Measurements from ENCODE around the gene FGD5.

FGD5 gene

DNA sequence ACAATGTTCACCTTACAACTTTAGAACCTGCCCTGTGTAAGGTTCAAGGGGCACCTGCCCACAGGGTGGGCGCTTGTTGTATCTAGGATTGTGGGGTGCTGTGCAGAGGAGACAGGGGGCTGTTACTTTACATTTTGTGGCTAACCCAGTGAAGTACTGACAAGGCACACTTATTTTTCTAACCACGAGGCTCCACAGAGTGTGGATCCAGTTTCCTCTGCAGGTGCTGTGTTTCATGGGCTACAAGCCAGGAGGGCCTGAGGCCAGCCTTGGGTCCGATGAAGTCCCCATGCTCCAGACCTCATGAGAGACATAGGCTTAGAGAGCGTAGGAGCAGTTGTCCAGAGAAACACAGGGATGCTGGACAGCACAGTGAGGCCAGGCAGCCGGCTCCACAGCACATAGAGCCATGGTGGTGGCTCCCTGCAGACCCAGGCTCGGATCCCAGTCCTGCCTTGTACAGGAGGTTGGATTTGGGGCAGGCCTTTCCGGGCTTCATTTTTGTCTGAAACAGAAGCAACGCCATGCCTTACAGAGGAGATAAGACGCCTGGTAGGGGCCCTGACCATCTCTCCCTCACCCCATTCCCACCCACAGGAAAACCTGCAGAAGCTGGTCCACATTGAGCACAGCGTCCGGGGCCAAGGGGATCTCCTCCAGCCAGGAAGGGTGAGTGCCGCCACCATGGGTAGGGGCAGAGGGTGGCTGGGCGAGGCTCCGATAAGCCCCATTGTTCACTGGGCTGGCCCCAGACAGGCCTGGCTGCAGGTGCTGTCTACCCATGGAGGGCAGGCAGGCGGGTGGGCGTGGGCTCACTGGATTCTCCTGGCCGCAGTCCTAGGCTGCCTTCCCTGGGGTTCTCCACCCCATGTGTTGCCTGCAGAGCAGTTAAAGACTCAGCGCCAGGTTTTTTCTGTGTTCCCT, 88.5 kb downstream of the FGD5 start:
- no peak for DNase-seq

DNA sequence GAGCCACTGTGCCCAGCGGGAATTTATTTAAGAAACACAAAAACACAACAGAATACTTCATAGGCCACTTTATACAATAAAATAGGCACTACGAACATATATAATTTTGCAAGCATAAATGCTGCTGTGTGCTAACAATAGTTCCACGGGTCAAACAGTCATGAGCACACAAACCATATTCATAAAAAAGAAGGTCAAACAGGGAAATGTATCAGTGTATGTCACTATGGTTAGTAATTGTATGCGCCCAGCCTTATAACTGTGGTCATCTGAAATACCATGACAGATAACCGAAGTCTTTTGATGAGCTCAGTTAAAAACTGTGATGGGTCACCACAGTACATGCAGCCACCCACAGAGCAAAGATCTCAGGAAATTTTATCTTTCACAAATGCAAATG, 90.5 kb downstream of the FGD5 start:
- no peak for DNase-seq

- DNase-seq = no peak
Observed at GRCh38 chr3:14911651-14912050, 92.9 kb downstream of the FGD5 start.

- no peak for DNase-seq
Observed at GRCh38 chr3:14913071-14913925, 94.5 kb downstream of the FGD5 start.

- no peak for DNase-seq
Observed at GRCh38 chr3:14913926-14914778, 95.4 kb downstream of the FGD5 start.

- no peak for DNase-seq
Observed at GRCh38 chr3:14914779-14915117, 96.0 kb downstream of the FGD5 start.

DNA sequence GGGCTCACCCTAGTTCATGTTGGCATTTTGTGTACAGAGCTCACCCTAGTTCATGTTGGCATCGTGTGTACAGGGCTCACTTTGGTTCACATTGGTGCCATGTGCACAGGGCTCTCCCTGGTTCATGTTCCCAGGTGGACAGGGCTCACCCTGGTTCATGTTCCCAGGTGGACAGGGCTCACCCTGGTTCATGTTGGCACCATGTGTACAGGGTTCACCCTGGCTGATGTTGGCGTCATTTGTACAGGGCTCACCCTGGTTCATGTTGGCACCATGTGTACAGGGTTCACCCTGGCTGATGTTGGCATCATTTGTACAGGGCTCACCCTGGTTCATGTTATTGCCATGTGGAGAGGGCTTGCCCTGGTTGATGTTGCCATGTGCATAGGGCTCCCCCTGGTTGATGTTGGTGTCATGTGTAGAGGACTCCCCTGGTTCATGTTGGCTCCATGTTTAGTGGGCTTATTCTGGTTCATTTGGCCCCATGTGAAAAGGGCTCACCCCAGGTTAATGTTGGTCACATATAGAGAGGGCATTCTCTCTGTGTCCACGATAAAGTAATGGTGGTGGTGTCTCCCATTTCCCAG, 97.0 kb downstream of the FGD5 start:
- no peak for DNase-seq

GRCh38 chr3:14918356-14918860, 99.6 kb downstream of the FGD5 start:
- DNase-seq = no peak

- DNase-seq = no peak
Observed at GRCh38 chr3:14920536-14920935, 101.8 kb downstream of the FGD5 start.

DNA sequence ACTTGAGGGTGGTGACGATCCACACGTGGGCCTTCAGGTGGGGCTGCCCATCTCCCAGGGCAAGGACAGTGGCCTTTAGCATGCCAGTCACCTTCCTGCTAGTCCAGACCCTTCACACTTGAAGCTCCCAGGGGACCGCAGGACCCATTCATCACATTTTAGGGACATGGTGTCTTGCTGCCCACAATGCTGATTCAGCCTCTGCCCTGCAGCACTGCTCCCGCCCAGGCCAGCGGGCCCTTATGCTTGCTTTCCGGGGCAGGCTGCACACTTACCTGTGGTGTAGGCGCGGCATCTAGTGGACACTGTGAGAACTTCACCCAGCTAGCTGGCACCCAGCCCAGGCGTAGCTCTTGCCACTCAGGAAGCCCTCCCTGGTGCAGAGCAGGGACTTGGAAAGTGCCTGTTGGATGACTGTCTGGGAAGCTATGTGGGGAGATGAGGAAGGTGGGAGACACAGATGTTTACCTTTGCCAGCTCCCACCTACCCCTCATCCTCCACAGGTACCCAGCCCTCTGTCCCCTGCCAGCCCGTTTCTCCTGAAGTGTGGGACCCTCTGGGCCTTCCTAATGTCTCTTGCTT, 102.4 kb downstream of the FGD5 start:
- DNase-seq = peak; percentile 27 to 39

- no peak for DNase-seq
Observed at GRCh38 chr3:14921811-14922705, 103.3 kb downstream of the FGD5 start.

- DNase-seq = no peak
Observed at GRCh38 chr3:14922863-14923262, 104.1 kb downstream of the FGD5 start.

- no peak for DNase-seq
Observed at GRCh38 chr3:14923476-14923875, 104.7 kb downstream of the FGD5 start.

GRCh38 chr3:14925729-14926591, 107.2 kb downstream of the FGD5 start:
- DNase-seq = no peak

DNA sequence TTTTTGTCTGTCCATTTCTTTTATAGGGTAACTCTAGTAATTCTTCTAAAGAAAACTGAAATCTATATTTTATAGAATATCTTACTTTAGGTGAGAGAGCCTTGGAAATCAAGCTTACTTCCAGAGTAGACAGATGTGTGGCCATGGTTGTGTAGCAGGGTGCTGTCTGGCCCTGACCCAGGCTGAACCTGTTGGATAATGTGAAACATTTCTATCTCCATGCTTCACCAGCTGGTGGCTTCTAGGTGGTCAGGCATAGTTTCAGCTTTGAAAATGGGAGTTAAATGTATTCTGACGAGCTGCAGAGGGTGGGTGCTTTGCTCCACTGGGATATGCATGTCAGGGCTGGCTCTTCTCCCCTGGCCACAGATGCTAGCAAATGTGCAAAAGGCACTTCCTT, 107.8 kb downstream of the FGD5 start:
- DNase-seq = no peak

DNA sequence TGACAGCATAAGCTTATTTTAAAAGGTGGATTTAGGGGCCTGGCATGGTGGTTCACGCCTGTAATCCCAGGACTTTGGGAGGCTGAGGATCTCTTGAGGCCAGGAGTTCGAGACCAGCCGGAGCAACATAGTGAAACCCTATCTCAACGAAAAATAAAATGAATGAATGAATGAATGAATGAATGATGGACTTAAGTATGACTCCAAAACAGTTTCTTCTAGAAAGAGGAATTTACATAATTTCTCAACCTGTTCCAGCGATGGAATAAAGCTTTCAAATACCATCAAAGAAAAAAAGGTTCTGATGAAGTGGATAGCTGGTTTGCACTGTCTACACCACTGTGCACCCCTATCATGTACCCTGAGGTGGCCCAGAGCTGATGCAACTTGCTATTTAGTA, 108.5 kb downstream of the FGD5 start:
- DNase-seq = no peak

DNA sequence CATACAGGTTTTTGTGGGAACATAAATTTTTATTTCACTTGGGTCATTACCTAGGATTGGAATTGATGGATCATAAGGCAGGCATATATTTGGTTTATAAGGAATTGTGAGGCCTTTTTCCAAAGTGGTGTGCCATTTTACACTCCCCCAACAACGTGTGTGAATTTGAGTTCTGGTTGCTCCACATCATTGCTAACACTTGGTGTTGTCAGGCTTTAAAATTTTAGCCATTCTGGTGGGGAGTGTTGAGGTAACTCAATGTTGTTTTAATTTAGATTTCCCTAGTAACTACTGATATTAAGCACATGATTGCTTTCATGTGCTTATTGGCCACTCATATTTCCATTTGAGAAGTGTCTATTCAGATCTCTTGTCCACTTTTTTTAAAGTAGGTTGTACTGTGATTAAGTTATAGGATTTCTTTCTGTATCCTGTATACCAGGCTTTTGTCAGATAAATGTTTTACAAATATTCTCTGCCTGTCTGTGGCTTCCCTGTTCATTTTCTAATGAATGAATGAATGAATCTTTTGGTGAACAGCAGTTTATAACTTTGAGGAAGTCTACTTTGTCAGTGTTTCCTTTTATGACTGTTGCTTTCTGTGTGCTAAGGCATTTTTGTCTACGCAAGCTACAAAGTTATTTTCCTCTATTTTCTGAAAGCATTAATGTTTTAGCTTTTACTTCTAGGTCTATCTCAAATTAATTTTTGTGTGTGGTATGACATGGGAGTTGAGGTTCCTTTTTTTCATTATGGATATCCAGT, 110.7 kb downstream of the FGD5 start:
- DNase-seq = no peak

DNA sequence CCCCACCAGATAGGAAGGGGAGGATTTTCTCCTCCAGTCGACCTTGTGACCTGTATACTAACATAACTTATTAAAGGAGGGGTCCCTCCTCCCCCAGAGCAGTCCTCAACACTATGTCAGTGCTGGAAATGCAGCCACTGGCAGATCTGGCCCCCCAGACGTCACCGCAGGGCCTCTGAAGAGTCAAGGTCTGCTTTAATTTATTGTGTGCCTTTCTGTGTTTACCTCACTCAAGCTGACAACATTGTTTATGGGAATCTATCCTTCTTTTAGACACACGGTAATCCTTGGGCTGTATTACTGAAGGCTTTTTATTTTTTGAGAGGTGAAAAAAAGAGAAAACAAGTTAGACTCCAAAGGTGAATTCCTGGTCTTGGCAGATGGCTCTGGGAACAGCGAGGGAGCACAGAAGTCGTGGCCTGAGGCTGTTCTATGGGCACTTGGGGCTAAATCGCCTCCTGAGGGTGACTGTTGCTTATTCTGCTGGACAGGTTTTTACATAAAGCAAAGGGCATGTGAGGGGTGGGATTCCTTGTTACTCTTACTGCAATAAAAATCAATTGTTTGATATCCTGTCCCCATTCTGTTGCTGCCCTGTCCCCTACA, 115.2 kb downstream of the FGD5 start:
- DNase-seq = no peak
